ENCODE results near the gene RAB3B.
"Not testable (repeated sequence)": the region's sequence is repeated elsewhere in the genome, so short reads cannot be mapped to it uniquely, and the experiment has no call there.

RAB3B gene

DNA sequence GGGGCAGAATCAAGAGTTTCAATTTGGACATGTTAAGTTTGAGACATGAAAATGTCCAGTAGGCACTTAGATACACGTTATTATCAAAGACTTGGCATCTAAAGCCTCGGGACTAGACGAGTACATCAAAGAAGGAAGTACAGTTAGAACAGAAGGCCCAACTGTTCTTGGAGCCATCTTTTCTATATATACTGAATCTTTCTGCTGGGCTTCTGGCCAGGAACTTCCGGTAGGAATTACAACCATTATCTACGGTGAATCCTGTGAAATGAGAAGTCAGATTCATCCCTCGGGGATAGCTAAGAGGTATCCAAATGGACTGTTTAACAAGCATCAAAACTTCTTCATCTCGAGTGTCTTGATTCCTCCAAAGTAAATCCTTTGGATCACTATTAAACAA, 77.6 kb downstream of the RAB3B start:
- DNase-seq: no peak

DNA sequence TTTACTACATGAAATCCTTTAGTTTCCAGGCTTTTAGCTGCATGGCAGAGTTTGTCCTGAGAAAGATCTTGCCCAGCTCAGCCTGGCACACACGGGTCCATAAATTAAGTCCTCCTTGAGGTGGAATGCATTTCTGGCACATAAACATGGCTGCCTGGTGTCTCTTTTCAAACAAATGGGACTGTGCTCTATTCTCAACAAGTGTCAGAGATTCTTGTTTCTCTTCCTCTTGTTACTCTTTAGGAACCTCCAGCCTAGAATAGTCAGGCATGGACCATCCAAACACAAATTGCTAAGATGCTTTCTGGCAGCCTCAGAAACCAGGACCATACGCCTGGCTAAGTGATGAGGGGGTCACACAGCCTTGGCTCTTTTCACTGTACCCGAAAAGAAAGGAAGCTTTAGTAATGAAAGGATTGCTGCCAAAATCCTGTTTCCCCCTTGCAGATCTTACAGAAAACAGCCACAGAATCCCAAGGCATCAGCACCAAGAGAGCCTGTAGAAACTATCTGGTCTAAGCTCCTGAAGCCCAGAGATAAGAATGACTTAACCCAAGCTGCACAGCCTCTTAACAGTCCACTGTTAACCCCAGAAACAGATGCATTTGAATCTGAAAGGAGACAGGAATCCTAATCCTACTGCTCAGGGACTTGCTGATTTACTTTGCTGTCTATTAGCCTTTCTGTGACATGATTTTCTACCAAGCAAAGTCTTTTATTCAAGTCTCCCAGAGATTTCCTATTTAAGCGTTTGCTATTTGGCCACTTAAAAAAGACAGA, 80.1 kb downstream of the RAB3B start:
- no peak for DNase-seq

DNA sequence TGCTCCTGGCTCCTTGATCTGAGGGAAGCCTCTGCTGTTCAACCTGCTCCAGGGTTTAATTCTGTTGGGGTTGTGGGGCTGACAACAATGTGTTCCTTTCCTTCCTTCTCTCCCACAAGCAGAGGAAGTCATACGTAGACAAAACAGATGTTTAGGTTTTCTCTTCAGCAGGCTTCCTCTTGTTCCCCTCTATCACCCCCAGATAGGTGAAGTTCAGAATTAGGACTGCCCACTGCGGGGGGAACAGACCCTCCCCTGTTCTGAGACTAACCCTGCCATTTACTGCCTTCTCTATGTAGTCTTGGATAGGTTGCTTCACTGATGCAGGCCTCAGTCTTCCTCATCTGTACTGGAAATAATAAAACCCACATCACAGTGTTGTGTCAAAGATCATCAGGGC, 82.0 kb downstream of the RAB3B start:
- DNase-seq: no peak

DNA sequence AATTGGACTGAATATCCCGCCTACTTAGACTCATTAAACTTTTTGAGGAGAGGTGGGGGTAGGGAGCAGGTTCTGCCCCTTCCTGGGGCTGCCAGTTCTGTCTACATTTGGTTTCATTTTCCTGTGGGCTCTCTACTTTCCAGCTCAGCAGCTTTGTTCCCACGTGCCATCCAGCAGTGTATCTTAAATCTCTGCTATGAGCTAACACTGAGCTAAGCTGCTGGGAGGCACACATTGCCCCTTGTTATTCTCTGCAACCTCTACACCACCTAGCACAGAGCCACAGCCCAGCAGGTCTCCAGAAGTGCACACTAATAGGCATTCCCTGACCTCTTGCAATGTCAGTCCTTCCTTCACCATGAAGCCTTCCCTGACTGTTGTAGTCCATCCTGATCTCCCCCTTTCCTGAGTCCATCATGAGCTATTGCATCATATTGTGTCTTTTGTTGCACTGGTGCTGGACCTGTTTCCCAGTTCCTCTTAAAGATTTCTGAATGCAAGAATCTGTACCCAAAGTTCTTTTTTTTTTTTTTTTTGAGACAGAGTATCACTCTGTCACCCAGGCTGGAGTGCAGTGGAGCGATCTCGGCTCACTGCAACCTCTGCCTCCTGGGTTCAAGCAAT, 83.3 kb downstream of the RAB3B start:
- DNase-seq: no peak

DNA sequence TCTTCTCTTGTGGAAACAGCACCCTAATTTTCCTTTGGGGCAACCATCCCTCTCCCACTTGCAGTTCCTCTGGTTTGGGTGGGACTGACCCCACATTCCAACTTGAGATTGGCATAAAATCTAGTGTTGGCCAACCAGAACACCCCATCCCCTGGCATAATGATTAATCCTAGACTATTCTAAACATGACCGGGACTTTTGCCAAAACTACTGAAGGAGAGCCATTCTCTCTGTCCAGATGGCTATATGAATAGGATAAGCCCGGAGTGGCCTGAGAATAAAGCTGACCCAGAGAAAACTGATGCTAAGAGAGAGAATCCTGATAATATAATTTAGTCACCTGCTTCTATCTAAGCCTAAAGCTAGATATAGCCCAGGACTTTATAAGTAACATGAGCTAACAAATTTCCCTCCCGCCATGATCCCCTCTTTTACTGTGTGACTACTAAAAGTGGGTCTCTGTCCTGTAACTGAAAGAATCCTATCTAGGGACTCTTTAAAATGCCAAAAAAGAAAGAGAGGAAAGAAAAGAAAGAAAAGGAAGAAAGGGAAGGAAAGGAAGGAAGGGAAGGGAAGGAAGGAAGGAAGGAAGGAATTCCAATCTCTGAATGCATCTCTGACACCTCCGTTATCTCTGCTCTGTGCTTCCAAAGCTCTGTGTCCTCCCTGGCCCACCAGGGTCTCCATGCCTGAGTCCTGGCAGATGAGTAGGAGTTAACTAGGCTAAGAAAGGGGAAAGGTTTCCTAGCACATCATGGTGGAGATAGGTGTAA, 84.0 kb downstream of the RAB3B start:
- DNase-seq: peak; percentile 72

DNA sequence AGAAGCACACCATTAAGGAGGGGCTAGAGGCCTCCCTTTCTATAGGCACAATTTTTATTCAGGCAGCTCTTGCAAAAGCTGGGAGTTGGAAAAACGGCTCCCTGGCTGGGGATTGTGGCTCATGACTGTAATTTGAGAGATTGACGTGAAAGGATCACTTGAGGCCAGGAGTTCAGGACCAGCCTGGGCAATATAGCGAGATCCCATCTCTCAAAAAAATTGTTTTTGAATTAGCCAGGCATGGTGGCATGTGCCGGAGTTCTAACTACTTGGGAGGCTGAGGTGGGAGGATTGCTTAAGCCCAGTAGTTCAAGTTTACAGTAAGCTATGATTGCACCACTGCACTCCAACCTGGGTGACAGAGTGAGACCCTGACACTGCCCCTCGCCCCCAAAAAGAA, 88.0 kb downstream of the RAB3B start:
- no peak for DNase-seq

DNA sequence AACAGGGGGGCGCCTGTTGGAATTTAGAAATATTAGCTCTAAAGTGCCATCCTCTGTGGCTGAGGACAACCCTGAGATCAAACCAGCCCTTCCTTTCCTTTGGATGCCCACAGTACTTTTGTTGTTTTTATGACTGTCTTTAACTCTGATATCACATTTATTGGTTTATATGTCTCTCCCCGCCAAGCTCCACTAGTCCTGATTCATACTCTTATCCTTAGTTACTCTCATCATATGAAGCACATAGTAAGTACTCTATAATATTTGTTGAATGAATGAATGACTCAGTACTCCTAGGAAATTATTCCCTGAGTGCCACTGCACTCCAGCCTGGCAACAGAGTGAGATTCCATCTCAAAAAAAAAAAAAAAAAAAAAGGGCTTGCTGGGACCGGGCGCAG, 89.3 kb downstream of the RAB3B start:
- DNase-seq: peak; percentile 7

DNA sequence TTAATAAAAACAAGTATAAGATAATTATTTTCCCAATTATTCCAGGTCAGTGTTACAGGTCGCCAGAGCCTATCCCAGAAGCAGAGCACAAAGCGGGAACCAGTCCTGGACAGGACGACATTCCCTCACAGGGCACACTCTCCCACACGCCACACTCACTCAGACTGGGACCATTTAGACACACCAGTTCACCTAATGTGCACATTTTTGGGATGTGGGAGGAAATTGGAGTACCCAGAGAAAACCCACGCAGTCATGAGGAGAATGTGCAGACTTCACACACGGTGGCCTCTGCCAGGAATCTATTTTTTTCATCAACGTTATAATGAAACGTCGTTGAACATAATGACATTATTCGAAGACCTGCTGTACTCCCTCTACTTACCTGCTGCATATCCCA, 91.5 kb downstream of the RAB3B start:
- DNase-seq: no peak

DNA sequence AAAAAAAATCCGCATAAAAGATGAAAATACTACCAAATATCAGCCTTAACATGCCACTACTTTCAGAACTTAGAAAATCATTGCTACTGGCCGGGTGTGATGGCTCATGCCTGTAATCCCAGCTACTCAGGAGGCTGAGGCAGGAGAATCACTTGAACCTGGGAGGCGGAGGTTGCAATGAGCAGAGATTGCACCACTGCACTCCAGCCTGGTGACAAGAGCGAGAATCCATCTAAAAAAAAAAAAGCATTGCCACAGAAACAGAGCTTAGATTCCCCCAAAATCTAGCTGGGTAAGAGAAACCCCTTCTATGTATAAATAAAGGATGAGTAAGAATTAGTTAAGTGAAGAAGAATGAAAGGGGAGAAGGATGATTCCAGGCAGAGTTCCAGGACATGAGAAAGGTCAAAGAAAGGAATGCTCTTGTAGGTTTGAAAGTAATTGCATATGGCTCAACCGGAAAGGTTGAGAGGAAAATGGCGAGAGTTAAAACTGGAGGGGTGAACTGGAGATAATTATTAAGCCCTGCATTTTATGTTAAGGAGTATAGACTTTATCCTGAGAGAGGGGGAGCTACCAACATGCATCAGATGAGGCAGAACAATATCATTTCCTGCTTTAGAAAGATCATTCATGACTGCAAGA, 92.3 kb downstream of the RAB3B start:
- peak; percentile 97 for DNase-seq

DNA sequence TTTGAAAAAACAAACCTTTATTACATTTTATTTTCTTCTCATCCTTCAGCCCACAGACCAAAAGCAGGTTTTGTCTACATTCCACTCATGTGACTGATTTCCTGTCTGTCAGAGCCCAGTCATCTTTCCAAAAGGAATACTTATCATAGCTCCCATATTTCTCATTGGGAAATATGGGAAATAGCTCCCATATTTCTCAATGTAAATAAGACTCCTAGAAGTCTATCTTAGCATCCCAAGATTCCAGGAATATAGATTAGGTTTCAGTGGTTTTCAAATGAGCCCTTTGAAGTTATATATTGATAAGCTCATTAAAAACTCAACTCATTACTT, 92.8 kb downstream of the RAB3B start:
- peak; percentile 67 for DNase-seq

DNA sequence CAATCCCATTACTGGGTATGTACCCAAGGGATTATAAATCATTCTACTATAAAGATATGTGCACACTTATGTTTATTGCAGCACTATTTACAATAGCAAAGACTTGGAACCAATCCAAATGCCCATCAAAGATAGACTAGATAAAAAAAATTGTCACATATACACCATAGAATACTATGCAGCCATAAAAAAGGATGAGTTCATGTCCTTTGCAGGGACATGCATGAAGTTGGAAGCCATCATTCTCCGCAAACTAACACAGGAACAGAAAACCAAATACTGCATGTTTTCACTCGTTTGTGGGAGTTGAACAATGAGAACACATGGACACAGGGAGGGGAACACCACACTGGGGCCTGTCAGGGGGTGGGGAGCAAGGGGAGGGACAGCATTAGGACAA, 95.8 kb downstream of the RAB3B start:
- not testable (repeated sequence) for DNase-seq

DNA sequence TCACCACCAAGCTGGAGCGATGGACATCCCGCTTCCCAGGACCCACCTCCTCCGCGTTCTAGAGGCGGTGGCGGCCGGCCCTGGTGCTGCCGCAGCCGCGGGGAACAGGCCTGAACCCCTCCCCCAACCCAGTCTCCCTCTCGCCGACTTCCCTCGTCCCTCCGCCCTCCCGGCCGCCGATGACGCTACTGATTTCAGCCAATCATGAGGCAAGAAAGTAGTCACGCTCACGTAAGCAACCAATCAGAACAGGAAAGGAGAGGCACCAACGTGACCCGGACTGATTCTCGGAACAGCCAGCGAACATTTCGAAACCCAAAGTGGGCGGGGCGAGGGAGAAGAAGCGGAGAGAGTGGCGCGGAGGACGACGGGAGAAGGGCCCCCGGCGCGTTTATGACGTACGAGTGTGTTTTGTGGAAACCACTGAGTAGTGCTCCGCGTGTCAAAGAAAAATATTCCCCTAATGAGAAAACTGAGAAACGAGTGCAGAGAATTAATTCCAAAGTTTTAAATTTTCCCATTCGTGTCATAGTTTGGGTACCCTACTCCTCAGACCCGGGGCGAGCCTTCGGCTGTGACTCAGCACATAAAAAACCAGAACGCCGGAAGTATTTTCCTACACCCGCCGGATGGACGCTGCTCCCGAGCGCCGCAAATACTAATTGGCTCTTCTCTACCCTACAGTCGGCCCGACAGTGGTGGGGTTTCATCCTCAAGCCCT, 111.7 kb downstream of the RAB3B start, which contains the start of gene NRDC:
NRDC (minus strand) TSS at position 112 of the 721 bp plus-strand sequence. CDS start 112 bp downstream, outside the sequence.
- peak; percentile 100 for DNase-seq

DNA sequence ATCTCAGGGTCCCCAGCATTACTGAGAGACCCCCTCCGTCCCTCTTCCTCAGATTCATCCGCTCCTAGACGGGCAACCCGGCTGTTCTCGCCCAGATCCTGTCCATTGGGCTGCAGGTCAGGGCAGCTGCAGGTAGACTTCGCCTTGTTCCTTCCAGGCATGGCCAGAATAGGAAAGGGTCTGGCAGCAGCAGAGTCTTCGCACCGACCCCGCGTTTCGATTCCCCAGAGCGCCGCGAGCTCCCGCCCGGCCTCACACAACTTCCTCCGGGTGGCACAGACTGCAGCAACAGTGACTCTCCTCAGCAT, 112.2 kb downstream of the RAB3B start:
- no peak for DNase-seq

DNA sequence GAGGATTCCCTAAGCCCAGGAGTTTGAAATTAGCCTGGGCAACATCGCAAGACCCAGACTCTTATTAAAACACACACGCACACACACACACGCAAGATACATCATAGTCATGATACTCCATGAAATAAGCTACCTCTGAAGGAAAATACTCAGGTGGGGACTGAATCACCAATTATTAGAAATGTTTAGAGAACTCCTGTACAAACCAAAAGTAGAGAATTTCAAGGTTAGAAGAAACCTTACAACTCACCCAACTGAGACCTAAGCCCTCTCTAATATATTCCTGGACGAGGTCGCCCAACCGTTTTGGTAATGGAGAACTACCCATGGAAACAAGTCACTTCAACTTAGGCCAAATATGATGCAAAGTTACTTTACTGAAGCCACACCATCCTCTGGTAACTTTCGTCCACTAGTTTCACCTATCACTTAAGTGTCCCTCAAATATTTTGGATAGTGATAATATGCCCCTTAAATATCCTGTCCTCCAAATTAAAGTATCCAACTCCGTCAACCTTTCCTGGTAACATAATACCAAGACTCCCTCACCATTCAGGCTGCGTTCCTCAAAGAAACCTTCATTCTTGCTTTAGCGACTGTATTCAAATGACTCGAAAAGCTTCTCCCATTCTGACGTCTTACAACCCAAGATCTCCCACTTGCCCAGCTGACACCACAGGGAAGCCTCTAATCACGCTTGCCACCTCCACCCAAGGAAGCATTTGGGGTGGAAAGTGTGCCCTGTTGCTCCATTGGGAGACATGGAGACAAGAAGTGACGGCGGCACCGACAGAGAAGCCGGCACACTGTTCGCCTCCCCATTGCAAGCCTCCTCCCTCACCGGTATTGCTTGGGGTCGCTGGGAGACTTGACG, 112.8 kb downstream of the RAB3B start:
- DNase-seq: no peak

DNA sequence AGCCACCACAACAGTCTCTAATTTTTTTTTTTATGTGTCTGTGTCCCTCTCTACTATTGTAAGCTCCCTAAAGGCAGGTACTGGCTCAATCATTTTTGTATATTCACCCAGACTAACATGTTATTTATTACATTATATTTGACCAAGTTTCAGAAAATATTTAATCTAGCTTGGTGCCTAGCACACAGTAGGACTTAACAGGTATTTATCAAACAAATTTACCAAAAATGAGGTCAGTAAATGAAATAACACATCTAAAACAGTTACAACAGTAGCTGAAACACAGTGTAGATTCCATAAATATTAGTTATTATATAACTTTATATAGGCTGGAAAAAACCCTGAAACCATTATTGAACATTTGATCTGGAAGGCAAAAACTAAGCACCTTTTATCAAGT, 114.7 kb downstream of the RAB3B start:
- no peak for DNase-seq

DNA sequence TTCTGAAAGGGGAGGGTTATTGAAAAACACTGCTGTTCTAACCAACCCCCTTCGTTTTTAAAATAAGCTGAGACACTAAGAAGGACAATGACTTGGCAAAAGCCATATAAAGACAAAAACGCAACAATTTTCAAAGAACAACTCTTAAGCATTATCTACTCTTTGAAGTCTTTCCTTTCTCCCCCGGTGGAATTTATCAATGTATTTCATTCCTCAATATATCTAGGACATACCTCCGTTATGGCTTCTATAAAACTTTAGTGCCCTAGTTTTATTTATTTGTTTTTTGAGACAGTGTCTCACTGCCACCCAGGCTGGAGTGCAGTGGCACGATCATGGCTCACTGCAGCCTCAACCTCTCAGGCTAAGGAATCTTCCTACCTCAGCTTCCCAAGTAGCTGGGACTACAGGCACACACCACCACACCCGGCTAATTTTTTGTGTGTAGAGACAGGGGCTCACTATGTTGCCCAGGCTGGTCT, 115.2 kb downstream of the RAB3B start:
- no peak for DNase-seq

DNA sequence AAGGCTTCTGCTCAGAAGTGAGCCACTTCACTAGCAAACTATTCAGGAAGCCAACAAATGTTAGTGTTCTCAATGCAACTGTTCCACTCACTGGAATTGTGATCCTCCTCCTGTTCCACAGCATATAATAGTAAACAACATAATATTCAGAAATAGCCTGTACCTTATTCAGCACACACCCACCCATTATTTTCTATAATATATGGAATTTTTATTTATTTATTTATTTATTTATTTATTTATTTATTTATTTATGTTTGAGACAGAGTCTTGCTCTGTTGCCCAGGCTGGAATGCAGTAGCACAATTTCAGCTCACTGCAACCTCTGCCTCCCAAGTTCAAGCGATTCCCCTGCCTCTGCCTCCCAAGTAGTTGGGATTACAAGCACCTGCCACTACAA, 117.2 kb downstream of the RAB3B start:
- DNase-seq: not testable (repeated sequence)

DNA sequence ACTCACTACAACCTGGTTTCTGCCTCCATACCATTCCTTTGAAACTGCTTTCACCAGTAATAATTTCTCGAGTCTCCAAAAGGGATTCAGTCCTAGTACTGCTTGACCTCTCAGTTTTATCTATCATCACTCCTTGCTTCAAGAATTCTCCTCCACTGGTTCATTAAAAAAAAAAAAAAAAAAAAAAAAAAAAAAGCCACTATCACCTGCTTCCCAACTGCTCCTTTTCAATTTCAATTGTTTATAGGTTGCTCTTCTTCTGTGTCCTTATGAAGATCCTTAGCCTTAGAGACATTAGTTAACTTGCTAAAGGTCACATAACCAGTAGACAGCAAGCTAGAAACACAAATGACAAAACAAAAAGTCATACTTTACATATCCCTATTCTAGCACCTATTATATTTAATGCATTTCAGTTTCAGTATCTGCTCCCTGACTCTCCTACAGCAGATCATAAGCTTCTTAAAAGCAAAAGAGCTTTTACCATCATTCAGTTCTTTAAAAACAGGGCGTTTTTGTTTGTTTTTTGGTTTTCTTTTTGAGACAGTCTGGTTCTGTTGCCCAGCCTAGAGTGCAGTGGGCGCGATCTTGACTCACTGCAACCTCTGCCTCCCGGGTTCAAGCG, 119.0 kb downstream of the RAB3B start:
- no peak for DNase-seq

DNA sequence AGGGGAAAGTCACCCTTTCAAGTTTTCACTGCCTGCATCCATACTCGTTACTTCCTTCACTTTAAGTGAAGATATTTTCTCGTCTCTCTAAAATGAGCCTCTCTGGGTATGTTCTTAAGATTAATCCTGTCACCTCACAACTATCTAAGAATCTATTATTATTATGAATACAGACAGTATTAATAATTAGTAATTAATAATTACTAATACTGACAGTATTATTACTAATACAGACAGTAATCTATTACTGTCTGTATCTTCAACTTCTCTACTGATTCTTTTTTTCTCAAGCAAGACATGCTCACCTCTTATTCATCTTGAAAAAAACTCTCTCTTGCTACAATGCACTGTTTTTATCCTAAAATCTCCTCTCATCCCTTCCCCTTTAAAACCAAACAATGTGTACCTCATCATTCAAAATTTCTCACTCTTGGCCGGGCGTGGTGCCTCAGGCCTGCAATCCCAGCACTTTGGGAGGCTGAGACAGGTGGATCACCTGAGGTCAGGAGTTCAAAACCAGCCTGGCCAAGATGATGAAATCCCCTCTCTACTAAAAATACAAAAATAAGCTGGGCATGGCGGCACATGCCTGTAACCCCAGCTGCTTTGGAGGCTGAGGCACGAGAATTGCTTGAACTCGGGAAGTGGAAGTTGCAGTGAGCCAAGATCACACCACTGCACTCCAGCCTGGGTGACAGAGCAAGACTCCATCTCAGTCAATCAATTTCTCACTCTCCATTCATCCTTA, 119.7 kb downstream of the RAB3B start:
- DNase-seq: no peak

DNA sequence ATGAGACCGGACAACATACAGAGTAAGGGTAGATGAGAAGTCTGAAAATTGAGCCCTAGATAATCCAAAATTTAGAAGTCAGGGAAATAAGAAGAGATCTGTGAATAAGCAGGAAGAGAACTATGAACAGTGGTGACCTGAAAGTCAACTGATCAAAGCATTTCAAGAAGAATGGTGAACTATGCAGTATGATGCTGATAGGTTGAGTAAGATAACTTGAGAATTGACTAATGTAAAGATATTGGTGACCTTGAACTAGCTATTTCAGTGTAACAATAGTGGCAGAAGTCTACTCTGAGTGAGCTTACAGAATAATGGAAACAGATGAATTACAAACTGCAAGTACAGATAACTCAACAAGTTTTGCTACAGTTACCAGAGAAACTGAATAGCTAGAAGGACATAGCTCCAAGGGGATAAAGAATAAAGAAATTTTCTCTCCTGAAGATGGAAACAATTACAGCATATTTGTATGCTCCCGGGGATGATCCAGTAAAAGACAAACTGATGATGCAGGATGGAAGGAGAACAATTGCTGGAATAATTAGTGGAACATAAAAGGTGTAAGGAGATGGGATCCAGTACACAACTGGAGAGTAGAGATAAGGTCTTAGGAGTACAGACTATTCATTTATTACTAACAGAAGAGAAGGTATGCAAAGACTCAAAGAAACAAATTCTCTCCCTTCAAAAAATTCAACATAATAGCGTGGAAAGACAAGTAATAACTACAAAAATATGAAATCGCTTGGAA, 122.8 kb downstream of the RAB3B start:
- no peak for DNase-seq

Data from kidney glomerular epithelial cell (primary cell).